Measurements from ENCODE around the gene DHX9.

Gene DHX9

GRCh38 chr1:182841368-182841988 lies 2.3 kb downstream of the DHX9 start:
- DNase-seq (ENCODE audit: low spot score): no peak

DNA sequence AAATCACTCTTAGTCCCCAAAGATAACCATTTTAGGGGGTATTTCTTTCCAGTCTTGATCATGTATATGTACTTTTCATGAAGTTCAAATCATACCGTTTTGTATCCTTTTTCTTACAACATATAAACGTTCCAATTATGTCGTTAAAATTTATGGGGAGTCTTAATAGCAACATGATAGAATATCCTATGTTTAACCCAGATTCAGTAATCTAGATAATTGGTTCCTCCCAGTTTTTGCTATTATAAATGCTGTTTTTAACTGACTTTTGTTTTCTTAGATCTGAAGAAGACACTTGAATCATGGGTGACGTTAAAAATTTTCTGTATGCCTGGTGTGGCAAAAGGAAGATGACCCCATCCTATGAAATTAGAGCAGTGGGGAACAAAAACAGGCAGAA lies 3.1 kb downstream of the DHX9 start:
- no peak for DNase-seq (ENCODE audit: low spot score)

- no peak for DNase-seq (ENCODE audit: low spot score)
These were observed 6.2 kb downstream of the DHX9 start for GRCh38 chr1:182845379-182845778.

- DNase-seq (ENCODE audit: low spot score): no peak
These were observed 6.7 kb downstream of the DHX9 start for GRCh38 chr1:182845894-182846293.

- DNase-seq (ENCODE audit: low spot score): no peak
These were observed 8.0 kb downstream of the DHX9 start for GRCh38 chr1:182847105-182847504.

- DNase-seq (ENCODE audit: low spot score): no peak
These were observed 9.6 kb downstream of the DHX9 start for GRCh38 chr1:182848736-182849135.

GRCh38 chr1:182850319-182850718 lies 11.2 kb downstream of the DHX9 start:
- no peak for DNase-seq (ENCODE audit: low spot score)

DNA sequence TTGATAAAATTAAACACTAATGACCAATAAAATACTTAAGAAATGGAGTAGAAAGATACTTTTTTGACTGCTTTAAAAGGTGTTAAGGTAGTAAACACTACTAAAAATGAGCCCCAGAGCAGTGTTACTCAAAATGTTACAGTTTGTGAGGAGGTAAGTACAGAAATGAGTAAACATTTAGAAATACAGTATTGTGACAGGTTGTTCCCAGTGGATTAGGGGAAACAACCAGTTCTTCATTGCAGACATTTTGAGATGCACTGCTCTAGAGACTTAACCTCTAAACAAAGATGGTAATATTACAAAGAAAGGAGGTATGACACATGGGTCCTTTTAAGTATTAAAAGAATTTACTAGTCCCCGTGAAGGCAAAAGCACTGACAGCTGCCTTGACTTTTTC lies 12.7 kb downstream of the DHX9 start:
- DNase-seq (ENCODE audit: low spot score): no peak

GRCh38 chr1:182855911-182856310 lies 16.8 kb downstream of the DHX9 start:
- DNase-seq (ENCODE audit: low spot score): no peak

DNA sequence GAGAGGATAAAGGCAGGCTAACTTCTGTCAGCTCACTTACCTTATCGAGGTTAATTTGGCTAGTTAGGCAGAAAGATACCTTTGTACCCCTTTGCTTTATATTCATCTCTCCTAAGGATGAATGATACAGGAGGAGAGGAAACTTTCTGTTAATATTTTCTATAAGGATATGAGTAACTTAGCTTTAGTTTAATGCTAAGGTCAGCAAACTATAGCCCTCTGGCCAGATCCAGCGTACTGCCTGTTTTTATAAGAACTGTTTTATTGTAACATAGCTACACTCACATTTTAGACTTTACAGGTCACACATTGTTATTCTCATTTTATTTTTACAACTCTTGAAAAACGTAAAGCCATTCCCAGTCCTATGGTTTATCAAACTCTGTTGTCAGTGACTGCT lies 18.1 kb downstream of the DHX9 start:
- DNase-seq (ENCODE audit: low spot score): no peak

- DNase-seq (ENCODE audit: low spot score): no peak
These were observed 21.5 kb downstream of the DHX9 start for GRCh38 chr1:182860658-182861057.

- DNase-seq (ENCODE audit: low spot score): no peak
These were observed 22.8 kb downstream of the DHX9 start for GRCh38 chr1:182861994-182862393.

DNA sequence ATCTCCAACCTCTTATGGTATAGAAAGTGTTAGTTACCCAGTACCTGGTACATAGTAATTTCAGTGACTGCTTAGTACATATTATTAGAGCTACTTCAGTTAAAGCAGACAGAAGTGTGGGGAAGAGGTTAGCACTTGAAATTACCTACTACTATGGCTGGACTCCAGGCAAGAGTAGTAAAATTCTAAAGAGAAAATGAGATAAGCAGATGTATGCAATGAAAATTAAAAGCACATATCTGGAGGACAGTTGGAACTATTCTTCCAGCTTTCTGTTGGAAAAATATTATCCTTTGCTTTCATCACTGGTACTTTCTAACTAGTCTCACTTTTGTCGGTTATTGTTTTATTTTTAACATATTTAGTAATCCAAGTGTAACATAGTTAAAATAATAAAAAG lies 23.7 kb downstream of the DHX9 start:
- no peak for DNase-seq (ENCODE audit: low spot score)

- DNase-seq (ENCODE audit: low spot score): no peak
These were observed 24.8 kb downstream of the DHX9 start for GRCh38 chr1:182863940-182864339.

DNA sequence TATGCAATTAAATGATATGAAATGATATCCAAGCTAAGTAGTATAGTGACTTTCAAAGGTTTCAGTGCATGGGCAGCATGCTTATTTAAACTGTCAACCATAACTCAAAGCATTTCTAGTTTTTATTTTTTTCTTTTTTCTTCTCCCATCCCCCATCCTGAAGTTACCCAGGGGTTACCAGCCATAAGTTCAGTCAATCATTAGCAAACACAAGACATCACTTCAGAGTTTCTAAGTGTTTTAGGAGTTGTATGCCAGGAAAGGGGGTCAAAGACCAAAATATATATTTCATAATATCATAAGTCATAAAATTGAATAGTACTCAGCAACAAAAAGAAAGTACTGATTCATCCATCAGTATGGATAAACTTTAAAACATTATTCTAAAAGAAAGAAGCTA lies 28.7 kb downstream of the DHX9 start:
- no peak for DNase-seq (ENCODE audit: low spot score)

- no peak for DNase-seq (ENCODE audit: low spot score)
These were observed 30.1 kb downstream of the DHX9 start for GRCh38 chr1:182869241-182869666.

- no peak for DNase-seq (ENCODE audit: low spot score)
These were observed 33.7 kb downstream of the DHX9 start for GRCh38 chr1:182872881-182873280.

DNA sequence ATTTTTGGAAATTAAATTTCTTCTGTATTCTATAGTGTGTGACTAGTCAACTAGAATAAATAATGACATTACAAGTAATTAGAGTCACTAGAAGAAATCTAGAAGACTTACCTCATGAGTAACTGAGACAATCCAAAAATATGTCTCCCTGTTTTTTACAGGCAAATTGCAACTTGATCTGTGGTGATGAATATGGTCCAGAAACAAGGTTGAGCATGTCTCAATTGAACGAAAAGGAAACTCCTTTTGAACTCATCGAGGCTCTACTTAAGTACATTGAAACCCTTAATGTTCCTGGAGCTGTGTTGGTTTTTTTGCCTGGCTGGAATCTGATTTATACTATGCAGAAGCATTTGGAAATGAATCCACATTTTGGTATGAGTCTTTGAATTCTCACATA lies 36.7 kb downstream of the DHX9 start:
- DNase-seq (ENCODE audit: low spot score): no peak

GRCh38 chr1:182877331-182877730 lies 38.2 kb downstream of the DHX9 start:
- no peak for DNase-seq (ENCODE audit: low spot score)

GRCh38 chr1:182877842-182878241 lies 38.7 kb downstream of the DHX9 start:
- DNase-seq (ENCODE audit: low spot score): no peak

- DNase-seq (ENCODE audit: low spot score): no peak
These were observed 45.7 kb downstream of the DHX9 start for GRCh38 chr1:182884872-182885271.

- no peak for DNase-seq (ENCODE audit: low spot score)
These were observed 46.4 kb downstream of the DHX9 start for GRCh38 chr1:182885591-182885990.

GRCh38 chr1:182886985-182887384 lies 47.8 kb downstream of the DHX9 start:
- no peak for DNase-seq (ENCODE audit: low spot score)

DNA sequence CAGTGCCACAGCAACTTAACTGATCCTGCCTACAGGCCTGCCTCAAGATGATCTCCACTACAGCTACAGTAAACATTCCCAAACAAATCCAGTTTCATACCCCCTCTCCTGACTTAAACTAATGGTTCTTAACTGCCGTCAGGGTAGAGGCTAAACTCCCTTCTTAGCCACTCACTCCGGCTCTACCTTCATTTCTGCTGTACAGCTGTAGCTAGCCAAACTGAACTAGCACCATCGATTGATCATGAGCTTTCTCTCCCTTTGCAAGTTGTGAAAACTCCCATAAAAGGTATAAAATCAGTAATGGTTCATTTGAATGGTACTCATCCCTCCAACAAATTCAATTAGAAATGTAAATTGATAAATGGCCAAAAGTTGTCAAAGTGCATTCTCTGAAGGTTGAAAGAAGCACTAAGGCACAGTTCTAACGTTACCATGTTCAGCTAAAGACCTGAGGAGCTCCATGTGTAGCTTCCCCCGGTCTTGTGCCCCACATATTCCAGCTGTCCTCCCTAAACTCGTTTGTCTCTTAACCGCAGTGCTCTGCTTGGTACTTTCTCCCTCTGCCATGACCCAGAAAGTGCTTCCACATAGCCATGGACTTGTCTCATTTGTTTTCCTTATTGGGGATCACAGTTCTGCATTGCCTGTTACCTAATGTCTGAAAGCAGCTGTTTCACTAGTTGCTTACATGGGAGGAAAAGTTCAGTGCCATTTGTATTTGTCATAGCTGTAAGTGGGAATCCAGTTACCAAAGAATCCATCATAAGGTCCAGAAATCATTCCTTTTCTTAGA lies 49.8 kb downstream of the DHX9 start:
- no peak for DNase-seq (ENCODE audit: low spot score)

Data from HuH-7 (cell line).